ENCODE results near the gene TRIM41.
"Not testable (repeated sequence)": the region's sequence is repeated elsewhere in the genome, so short reads cannot be mapped to it uniquely, and the experiment has no call there.

The TRIM41 gene

GRCh38 chr5:181271081-181271480 lies 48.0 kb downstream of the TRIM41 start:
- no peak overlapping the region for H3K4me3 ChIP-seq (ENCODE audit: control insufficient read depth, low read depth, low read length)
- no peak for TF ChIP-seq CTCF (IDR thresholded peaks at IDR 0.05; ENCODE audit: control insufficient read depth, insufficient read depth, low read depth, low read length, missing control alignments)
- no peak for DNase-seq (ENCODE audit: low read depth)

- H3K4me3 ChIP-seq (ENCODE audit: control insufficient read depth, low read depth, low read length): not testable (repeated sequence)
Observed at GRCh38 chr5:181273433-181273744, 50.3 kb downstream of the TRIM41 start.

GRCh38 chr5:181280251-181280762 lies 57.2 kb downstream of the TRIM41 start:
- no peak overlapping the region for H3K4me3 ChIP-seq (ENCODE audit: control insufficient read depth, low read depth, low read length)
- no peak for TF ChIP-seq CTCF (IDR thresholded peaks at IDR 0.05; ENCODE audit: control insufficient read depth, insufficient read depth, low read depth, low read length, missing control alignments)
- no peak for DNase-seq (ENCODE audit: low read depth)

More at GRCh38 chr5:181273433-181273744, 50.3 kb downstream of the TRIM41 start:
- DNase-seq (ENCODE audit: low read depth): not testable (repeated sequence)

- no peak for TF ChIP-seq CTCF (IDR thresholded peaks at IDR 0.05; ENCODE audit: control insufficient read depth, insufficient read depth, low read depth, low read length, missing control alignments)
- no peak for DNase-seq (ENCODE audit: low read depth)
- no peak overlapping the region for H3K4me3 ChIP-seq (ENCODE audit: control insufficient read depth, low read depth, low read length)
Observed at GRCh38 chr5:181281077-181281983, 58.2 kb downstream of the TRIM41 start.

GRCh38 chr5:181281984-181282316 lies 58.9 kb downstream of the TRIM41 start:
- no peak for TF ChIP-seq CTCF (IDR thresholded peaks at IDR 0.05; ENCODE audit: control insufficient read depth, insufficient read depth, low read depth, low read length, missing control alignments)
- DNase-seq (ENCODE audit: low read depth): no peak
- H3K4me3 ChIP-seq (ENCODE audit: control insufficient read depth, low read depth, low read length): no peak overlapping the region

GRCh38 chr5:181282415-181282814 lies 59.3 kb downstream of the TRIM41 start:
- H3K4me3 ChIP-seq (ENCODE audit: control insufficient read depth, low read depth, low read length); DNase-seq (ENCODE audit: low read depth): not testable (repeated sequence)

GRCh38 chr5:181282874-181283273 lies 59.8 kb downstream of the TRIM41 start:
- H3K4me3 ChIP-seq (ENCODE audit: control insufficient read depth, low read depth, low read length): no peak overlapping the region
- no peak for DNase-seq (ENCODE audit: low read depth)
- no peak for TF ChIP-seq CTCF (IDR thresholded peaks at IDR 0.05; ENCODE audit: control insufficient read depth, insufficient read depth, low read depth, low read length, missing control alignments)

GRCh38 chr5:181283347-181283746 lies 60.3 kb downstream of the TRIM41 start:
- no peak for TF ChIP-seq CTCF (IDR thresholded peaks at IDR 0.05; ENCODE audit: control insufficient read depth, insufficient read depth, low read depth, low read length, missing control alignments)
- H3K4me3 ChIP-seq (ENCODE audit: control insufficient read depth, low read depth, low read length): no peak overlapping the region
- no peak for DNase-seq (ENCODE audit: low read depth)

GRCh38 chr5:181283841-181284755 lies 61.0 kb downstream of the TRIM41 start:
- not testable (repeated sequence) for DNase-seq (ENCODE audit: low read depth); H3K4me3 ChIP-seq (ENCODE audit: control insufficient read depth, low read depth, low read length)

Data from AG09309 (cell line).